HCT116 (cell line): ENCODE data around the gene SYTL2. TPM values are rescaled to one million over a fixed set of nuclear protein-coding genes. Genes with fewer than 3 reads are reported as not detected.

Source experiments
- ATAC-seq: fragments of 200-7000 bp; cut with Tn5 transposase; 2 replicates; pipeline ENCODE4 v1.9.1; 2020; ENCODE audit warnings: mild to moderate bottlenecking, moderate library complexity
- BruUV-seq: library from RNA; stranded (reverse); fragments of 400-500 nt; replicated peaks from 2 replicates; lab custom pipeline; 2021; lab: Mats Ljungman, UMichigan
- CTCF ChIA-PET: fragments of 300-600 bp; sonication (Branson Sonifier 250); formaldehyde crosslinking; loops from one replicate; lab custom pipeline; 2021; ENCODE audit warnings: antibody characterized with exemption; lab: Charles Lee
- POLR2A ChIA-PET: fragments of 300-600, 350-600 bp; sonication (Branson Sonifier 250); formaldehyde crosslinking; loops from one replicate; lab custom pipeline; 2021; ENCODE audit warnings: antibody characterized with exemption; lab: Charles Lee
- RAD21 ChIA-PET, 2 experiments: fragments of 300-600 bp; sonication (Branson Sonifier 250); formaldehyde crosslinking; loops; one replicate each; lab custom pipeline; 2023; ENCODE audit warnings: low total read pairs in 2 of 2; ENCODE audit not compliant: uncharacterized antibody in 2 of 2, unreplicated experiment in 2 of 2, low non-redundant PET in 1 of 2; lab: Charles Lee
- DNase-seq: peaks from one replicate; pipeline ENCODE4 v3.0.0-alpha.2; 2010; ENCODE audit warnings: low read depth, low spot score
- H2AFZ ChIP-seq: fragments of 200-600 bp; shearing (Covaris generic), sonication (generic); 2 replicates; pipeline ENCODE4 v1.6.1; 2017; ENCODE audit warnings: low read depth, mixed run types, mixed read lengths, antibody characterized with exemption, low read length; ENCODE audit not compliant: poor library complexity, severe bottlenecking
- H3K27ac ChIP-seq: 2 replicates; pipeline ENCODE4 v1.5.1; 2012; ENCODE audit warnings: low read depth, low read length
- H3K27me3 ChIP-seq: fragments of 200-600 bp; sonication (generic); 2 replicates; pipeline ENCODE4 v1.6.1; 2016; ENCODE audit warnings: mixed run types, low read length, mixed read lengths; ENCODE audit not compliant: insufficient read depth
- H3K36me3 ChIP-seq, 2 experiments: fragments of 200-500 bp in 1 of 2; fragments of 200-600 bp in 1 of 2; sonication (Bioruptor generic) in 1 of 2; sonication (generic) in 1 of 2; 2 replicates each; pipeline versions ENCODE4 v1.5.1 to v1.6.1; 2014 to 2016; ENCODE audit warnings: low read length in 2 of 2, inconsistent platforms in 1 of 2, mixed read lengths in 1 of 2, mixed run types in 1 of 2; ENCODE audit not compliant: insufficient read depth in 2 of 2, control insufficient read depth in 1 of 2
- H3K4me1 ChIP-seq, 2 experiments: fragments of 200-600 bp in 1 of 2; sonication (generic) in 1 of 2; 2 replicates each; pipeline versions ENCODE4 v1.5.1 to v1.6.1; 2012 to 2017; ENCODE audit warnings: low read length in 2 of 2, inconsistent platforms in 1 of 2, mild to moderate bottlenecking in 1 of 2, mixed read lengths in 1 of 2, mixed run types in 1 of 2, moderate library complexity in 1 of 2; ENCODE audit not compliant: insufficient read depth in 2 of 2, control insufficient read depth in 1 of 2
- H3K4me2 ChIP-seq: fragments of 200-600 bp; sonication (generic); 2 replicates; pipeline ENCODE4 v1.6.1; 2017; ENCODE audit warnings: mixed run types, low read length, mixed read lengths
- H3K4me3 ChIP-seq, 2 experiments: fragments of 200-600 bp in 1 of 2; sonication (generic) in 1 of 2; replicated peaks in 1 of 2; 2 replicates each; pipeline ENCODE4 v1.5.1; 2011 to 2016; ENCODE audit warnings: low read length in 2 of 2, control low read depth in 1 of 2, low read depth in 1 of 2, mild to moderate bottlenecking in 1 of 2, mixed read lengths in 1 of 2, mixed run types in 1 of 2
- H3K79me2 ChIP-seq: fragments of 200-600 bp; sonication (generic); 2 replicates; pipeline ENCODE4 v1.6.1; 2017; ENCODE audit warnings: mild to moderate bottlenecking, mixed run types, low read length, moderate library complexity, mixed read lengths; ENCODE audit not compliant: insufficient read depth
- H3K9ac ChIP-seq: fragments of 200-600 bp; sonication (generic); 2 replicates; pipeline ENCODE4 v1.6.1; 2016; ENCODE audit warnings: low read length, mixed read lengths
- H3K9me2 ChIP-seq: fragments of 200-600 bp; sonication (generic), shearing (Covaris generic); 2 replicates; pipeline ENCODE4 v1.6.1; 2017; ENCODE audit warnings: mixed run types, mild to moderate bottlenecking, moderate library complexity; ENCODE audit not compliant: insufficient read depth
- H3K9me3 ChIP-seq, 2 experiments: fragments of 200-500 bp in 1 of 2; fragments of 200-600 bp in 1 of 2; sonication (Bioruptor generic) in 1 of 2; sonication (generic) in 1 of 2; 2 replicates each; pipeline ENCODE4 v1.6.1; 2014 to 2017; ENCODE audit warnings: low read length in 2 of 2, mixed read lengths in 2 of 2, inconsistent platforms in 1 of 2, low read depth in 1 of 2, mild to moderate bottlenecking in 1 of 2, mixed run types in 1 of 2, moderate library complexity in 1 of 2; ENCODE audit not compliant: control insufficient read depth in 1 of 2, insufficient read depth in 1 of 2
- H4K20me1 ChIP-seq: fragments of 200-600 bp; sonication (generic), shearing (Covaris generic); 2 replicates; pipeline ENCODE4 v1.6.1; 2017; ENCODE audit warnings: mixed run types, mild to moderate bottlenecking, moderate library complexity; ENCODE audit not compliant: insufficient read depth
- CBX3 ChIP-seq: IDR thresholded peaks from 2 replicates; pipeline ENCODE4 v1.6.1; 2012; ENCODE audit warnings: low read depth
- CEBPB ChIP-seq: IDR thresholded peaks from 2 replicates; pipeline ENCODE4 v1.6.1; 2012; ENCODE audit warnings: low read depth
- EGR1 ChIP-seq: IDR thresholded peaks from 2 replicates; pipeline ENCODE4 v1.6.1; 2012; ENCODE audit warnings: low read depth
- ELF1 ChIP-seq: IDR thresholded peaks from 2 replicates; pipeline ENCODE4 v1.6.1; 2012; ENCODE audit warnings: low read depth, borderline replicate concordance
- EZH2 ChIP-seq: fragments of 200-600 bp; sonication (generic); IDR thresholded peaks from 2 replicates; pipeline ENCODE4 v1.6.1; 2017; ENCODE audit warnings: antibody characterized with exemption, mixed run types
- EZH2phosphoT487 ChIP-seq: fragments of 200-600 bp; IDR thresholded peaks from 2 replicates; pipeline ENCODE4 v1.6.1; 2018; ENCODE audit warnings: antibody characterized with exemption, borderline replicate concordance
- FOSL1 ChIP-seq: IDR thresholded peaks from 2 replicates; pipeline ENCODE4 v1.6.1; 2012; ENCODE audit warnings: low read depth
- JUND ChIP-seq: IDR thresholded peaks from 2 replicates; pipeline ENCODE4 v1.6.1; 2012
- POLR2A ChIP-seq: IDR thresholded peaks from 2 replicates; pipeline ENCODE4 v1.7.0; 2011; ENCODE audit warnings: borderline replicate concordance; ENCODE audit not compliant: insufficient read depth, insufficient read length; ENCODE audit errors: extremely low read depth
- POLR2AphosphoS5 ChIP-seq: IDR thresholded peaks from 2 replicates; pipeline ENCODE4 v1.6.1; 2011; ENCODE audit warnings: mild to moderate bottlenecking, low read depth, low read length, moderate library complexity
- SIN3A ChIP-seq: IDR thresholded peaks from 2 replicates; pipeline ENCODE4 v1.6.1; 2012; ENCODE audit warnings: low read depth
- SP1 ChIP-seq: IDR thresholded peaks from 2 replicates; pipeline ENCODE4 v1.6.1; 2012; ENCODE audit warnings: low read depth
- TCF7L2 ChIP-seq: IDR thresholded peaks from 2 replicates; pipeline ENCODE4 v1.7.0; 2011; ENCODE audit warnings: borderline replicate concordance, inconsistent platforms; ENCODE audit not compliant: insufficient read depth, insufficient read length; ENCODE audit errors: extremely low read depth
- ZFX ChIP-seq: fragments of 450-650 bp; IDR thresholded peaks from 2 replicates; pipeline ENCODE4 v1.6.1; 2017
- ZNF274 ChIP-seq: fragments of 200-500 bp; sonication (Bioruptor generic); IDR thresholded peaks from 2 replicates; pipeline ENCODE4 v1.6.1; 2014; ENCODE audit warnings: mild to moderate bottlenecking, low read depth, low read length, inconsistent platforms
- intact Hi-C: fragments of 100-400 bp; cut with micrococcal nuclease; formaldehyde crosslinking; loops from 2 replicates; pipeline ENCODE4 v1.10.0; 2022
- total RNA-seq: library from RNA; stranded (reverse); gene quantifications from one replicate; pipeline ENCODE4 v1.2.1, GENCODE V29; 2021; ENCODE audit not compliant: unreplicated experiment
- TF ChIP-seq, protein P1 (sequence below): IDR thresholded peaks from 2 replicates; pipeline ENCODE4 v1.6.1; 2012
- TF ChIP-seq, protein P2 (sequence below): IDR thresholded peaks from 2 replicates; pipeline ENCODE4 v1.6.1; 2012
- TF ChIP-seq, protein P3 (sequence below): IDR thresholded peaks from 2 replicates; pipeline ENCODE4 v1.6.1; 2012; ENCODE audit warnings: low read depth
- TF ChIP-seq, protein P4 (sequence below): IDR thresholded peaks from 2 replicates; pipeline ENCODE4 v1.6.1; 2011; ENCODE audit warnings: mild to moderate bottlenecking, low read length, moderate library complexity; ENCODE audit not compliant: insufficient replicate concordance; ENCODE audit errors: extremely low read depth

SYTL2 gene
- total RNA-seq, 1 experiment from 2014 or later, result 12.6 TPM

DNA sequence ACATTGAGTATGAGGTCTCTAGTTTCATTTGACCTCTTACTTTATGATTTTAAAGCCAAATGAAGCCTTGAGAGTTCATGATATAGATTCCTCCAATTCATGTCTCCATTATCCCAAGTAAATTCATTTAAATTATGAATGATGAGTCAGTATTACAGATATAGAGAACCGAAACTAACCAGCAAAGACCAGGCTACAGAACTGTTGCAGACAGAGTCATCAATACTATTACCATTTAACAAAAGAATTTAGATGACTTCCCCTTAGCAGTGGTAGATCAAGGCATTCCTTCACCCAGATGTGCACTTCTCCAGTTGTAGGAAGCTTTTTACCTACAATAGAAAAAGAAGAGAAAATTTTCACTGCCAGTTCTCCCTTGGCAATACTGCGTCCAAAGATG lies 113.2 kb downstream of the SYTL2 start:
- no peaks in the 10 kb centered on the region for H3K9me2 ChIP-seq
- H3K4me1 ChIP-seq, result peaks cover 0 to 4% of the 10 kb centered on the region in 2 experiments; a peak in 1 of 4 replicates
- H3K79me2 ChIP-seq, result no peaks in the 10 kb centered on the region
- H3K36me3 ChIP-seq, result no peaks in the 10 kb centered on the region
- H3K9ac ChIP-seq, result no peak overlapping the region
- H3K27me3 ChIP-seq, result no peaks in the 10 kb centered on the region
- POLR2A ChIA-PET, result no interaction called here
- CTCF ChIA-PET, result no interaction called here
- no peaks in the 10 kb centered on the region for H4K20me1 ChIP-seq
- H2AFZ ChIP-seq, result no peak overlapping the region
- no peak overlapping the region for H3K27ac ChIP-seq
- RAD21 ChIA-PET, result no interaction called here
- BruUV-seq, result no TSS peak
- H3K9me3 ChIP-seq, result no peaks in the 10 kb centered on the region
- H3K4me3 ChIP-seq, result no peak overlapping the region
- TF ChIP-seq CBX3 (no peak), SIN3A (no peak), TCF7L2 (no peak), ELF1 (no peak), FOSL1 (no peak), JUND (no peak), EZH2 (no peak), EZH2phosphoT487 (no peak), ZNF274 (no peak), CEBPB (no peak), POLR2AphosphoS5 (no peak), EGR1 (no peak), POLR2A (no peak), SP1 (no peak), ZFX (no peak)
- TF ChIP-seq, protein P1, sequence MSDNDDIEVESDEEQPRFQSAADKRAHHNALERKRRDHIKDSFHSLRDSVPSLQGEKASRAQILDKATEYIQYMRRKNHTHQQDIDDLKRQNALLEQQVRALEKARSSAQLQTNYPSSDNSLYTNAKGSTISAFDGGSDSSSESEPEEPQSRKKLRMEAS, result no peak
- TF ChIP-seq, protein P2, sequence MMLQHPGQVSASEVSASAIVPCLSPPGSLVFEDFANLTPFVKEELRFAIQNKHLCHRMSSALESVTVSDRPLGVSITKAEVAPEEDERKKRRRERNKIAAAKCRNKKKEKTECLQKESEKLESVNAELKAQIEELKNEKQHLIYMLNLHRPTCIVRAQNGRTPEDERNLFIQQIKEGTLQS, result no peak
- TF ChIP-seq, protein P3, sequence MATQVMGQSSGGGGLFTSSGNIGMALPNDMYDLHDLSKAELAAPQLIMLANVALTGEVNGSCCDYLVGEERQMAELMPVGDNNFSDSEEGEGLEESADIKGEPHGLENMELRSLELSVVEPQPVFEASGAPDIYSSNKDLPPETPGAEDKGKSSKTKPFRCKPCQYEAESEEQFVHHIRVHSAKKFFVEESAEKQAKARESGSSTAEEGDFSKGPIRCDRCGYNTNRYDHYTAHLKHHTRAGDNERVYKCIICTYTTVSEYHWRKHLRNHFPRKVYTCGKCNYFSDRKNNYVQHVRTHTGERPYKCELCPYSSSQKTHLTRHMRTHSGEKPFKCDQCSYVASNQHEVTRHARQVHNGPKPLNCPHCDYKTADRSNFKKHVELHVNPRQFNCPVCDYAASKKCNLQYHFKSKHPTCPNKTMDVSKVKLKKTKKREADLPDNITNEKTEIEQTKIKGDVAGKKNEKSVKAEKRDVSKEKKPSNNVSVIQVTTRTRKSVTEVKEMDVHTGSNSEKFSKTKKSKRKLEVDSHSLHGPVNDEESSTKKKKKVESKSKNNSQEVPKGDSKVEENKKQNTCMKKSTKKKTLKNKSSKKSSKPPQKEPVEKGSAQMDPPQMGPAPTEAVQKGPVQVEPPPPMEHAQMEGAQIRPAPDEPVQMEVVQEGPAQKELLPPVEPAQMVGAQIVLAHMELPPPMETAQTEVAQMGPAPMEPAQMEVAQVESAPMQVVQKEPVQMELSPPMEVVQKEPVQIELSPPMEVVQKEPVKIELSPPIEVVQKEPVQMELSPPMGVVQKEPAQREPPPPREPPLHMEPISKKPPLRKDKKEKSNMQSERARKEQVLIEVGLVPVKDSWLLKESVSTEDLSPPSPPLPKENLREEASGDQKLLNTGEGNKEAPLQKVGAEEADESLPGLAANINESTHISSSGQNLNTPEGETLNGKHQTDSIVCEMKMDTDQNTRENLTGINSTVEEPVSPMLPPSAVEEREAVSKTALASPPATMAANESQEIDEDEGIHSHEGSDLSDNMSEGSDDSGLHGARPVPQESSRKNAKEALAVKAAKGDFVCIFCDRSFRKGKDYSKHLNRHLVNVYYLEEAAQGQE, result no peak
- TF ChIP-seq, protein P4, sequence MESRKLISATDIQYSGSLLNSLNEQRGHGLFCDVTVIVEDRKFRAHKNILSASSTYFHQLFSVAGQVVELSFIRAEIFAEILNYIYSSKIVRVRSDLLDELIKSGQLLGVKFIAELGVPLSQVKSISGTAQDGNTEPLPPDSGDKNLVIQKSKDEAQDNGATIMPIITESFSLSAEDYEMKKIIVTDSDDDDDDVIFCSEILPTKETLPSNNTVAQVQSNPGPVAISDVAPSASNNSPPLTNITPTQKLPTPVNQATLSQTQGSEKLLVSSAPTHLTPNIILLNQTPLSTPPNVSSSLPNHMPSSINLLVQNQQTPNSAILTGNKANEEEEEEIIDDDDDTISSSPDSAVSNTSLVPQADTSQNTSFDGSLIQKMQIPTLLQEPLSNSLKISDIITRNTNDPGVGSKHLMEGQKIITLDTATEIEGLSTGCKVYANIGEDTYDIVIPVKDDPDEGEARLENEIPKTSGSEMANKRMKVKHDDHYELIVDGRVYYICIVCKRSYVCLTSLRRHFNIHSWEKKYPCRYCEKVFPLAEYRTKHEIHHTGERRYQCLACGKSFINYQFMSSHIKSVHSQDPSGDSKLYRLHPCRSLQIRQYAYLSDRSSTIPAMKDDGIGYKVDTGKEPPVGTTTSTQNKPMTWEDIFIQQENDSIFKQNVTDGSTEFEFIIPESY, result no peak
- ATAC-seq, result no peak
- no peak overlapping the region for H3K4me2 ChIP-seq
- no peak for DNase-seq
- intact Hi-C loops, result loop anchor here (10.0 kb wide), 1 partner anchor 127 kb away; no protein-coding TSS in a partner anchor
